Left lung (tissue), 10 donors: Measurements from ENCODE around the gene SYNM. TPM values are rescaled to one million over a fixed set of nuclear protein-coding genes. Genes with fewer than 3 reads are reported as not detected.

Source experiments
- ATAC-seq: fragments of 200-7000 bp; cut with Tn5 transposase; one replicate; pipeline ENCODE4 v1.9.1; 2020; ENCODE audit warnings: moderate library complexity
- DNase-seq, 4 donors: peaks; one replicate each; pipeline ENCODE4 v3.0.0-alpha.2; 2013 to 2020
- H3K27ac ChIP-seq, 2 donors: fragments of 200-600 bp; sonication (generic) in 1 of 2; one replicate each; pipeline versions ENCODE4 v1.5.0 to v1.8.0; 2020 to 2021
- H3K27me3 ChIP-seq, 2 donors: fragments of 200-600 bp; sonication (generic) in 1 of 2; one replicate each; pipeline versions ENCODE4 v1.5.0 to v1.8.0; 2020 to 2021
- H3K36me3 ChIP-seq, 2 donors: fragments of 200-600 bp; sonication (generic) in 1 of 2; one replicate each; pipeline versions ENCODE4 v1.5.0 to v1.8.0; 2020 to 2021
- H3K4me1 ChIP-seq, 2 donors: fragments of 200-600 bp; one replicate each; pipeline ENCODE4 v1.8.0; 2021
- H3K4me3 ChIP-seq, 2 donors: fragments of 200-600 bp; sonication (generic) in 1 of 2; one replicate each; pipeline versions ENCODE4 v1.5.0 to v1.8.0; 2020 to 2021; ENCODE audit warnings: mild to moderate bottlenecking in 1 of 2
- H3K9me3 ChIP-seq, 2 donors: fragments of 200-600 bp; sonication (generic) in 1 of 2; one replicate each; pipeline versions ENCODE4 v1.5.0 to v1.8.0; 2020 to 2021
- intact Hi-C, 2 donors: fragments of 100-400 bp; cut with DNase I; formaldehyde crosslinking; loops; one replicate each; pipeline versions ENCODE4 v1.11.2 to v1.14.2; 2022
- polyA plus RNA-seq, 6 donors: library from polyadenylated mRNA; unstranded; fragments of 120-200 nt; gene quantifications; one replicate each; pipeline ENCODE4 v1.2.1, GENCODE V29; 2013; ENCODE audit not compliant: insufficient read length in 6 of 6
- total RNA-seq, 2 donors: library from RNA; stranded (reverse); fragmentation: NEBNext Ultra II Directional; extraction: Animal tissue kit (Norgen Biotek cat#: 25700); gene quantifications; one replicate each; pipeline ENCODE4 v1.2.1, GENCODE V29; 2021
- TF ChIP-seq, protein P1 (sequence below), 2 donors: fragments of 200-600 bp; sonication (generic) in 1 of 2; IDR thresholded peaks; one replicate each; pipeline versions ENCODE4 v1.5.0 to v1.8.0; 2021; ENCODE audit warnings: antibody characterized with exemption in 2 of 2
- donor health status: DM: no; HTN: yes; CAD: no.
- donor health status: DM: no; HTN: no; CAD: no.

SYNM gene
- total and polyA plus RNA-seq, 8 donors: 5.6 to 17.6 (median 7.1) TPM

GRCh38 chr15:99129644-99130043 is 24.8 kb downstream of the SYNM start:
- TF ChIP-seq, protein P1, sequence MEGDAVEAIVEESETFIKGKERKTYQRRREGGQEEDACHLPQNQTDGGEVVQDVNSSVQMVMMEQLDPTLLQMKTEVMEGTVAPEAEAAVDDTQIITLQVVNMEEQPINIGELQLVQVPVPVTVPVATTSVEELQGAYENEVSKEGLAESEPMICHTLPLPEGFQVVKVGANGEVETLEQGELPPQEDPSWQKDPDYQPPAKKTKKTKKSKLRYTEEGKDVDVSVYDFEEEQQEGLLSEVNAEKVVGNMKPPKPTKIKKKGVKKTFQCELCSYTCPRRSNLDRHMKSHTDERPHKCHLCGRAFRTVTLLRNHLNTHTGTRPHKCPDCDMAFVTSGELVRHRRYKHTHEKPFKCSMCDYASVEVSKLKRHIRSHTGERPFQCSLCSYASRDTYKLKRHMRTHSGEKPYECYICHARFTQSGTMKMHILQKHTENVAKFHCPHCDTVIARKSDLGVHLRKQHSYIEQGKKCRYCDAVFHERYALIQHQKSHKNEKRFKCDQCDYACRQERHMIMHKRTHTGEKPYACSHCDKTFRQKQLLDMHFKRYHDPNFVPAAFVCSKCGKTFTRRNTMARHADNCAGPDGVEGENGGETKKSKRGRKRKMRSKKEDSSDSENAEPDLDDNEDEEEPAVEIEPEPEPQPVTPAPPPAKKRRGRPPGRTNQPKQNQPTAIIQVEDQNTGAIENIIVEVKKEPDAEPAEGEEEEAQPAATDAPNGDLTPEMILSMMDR (IDR thresholded peaks at IDR 0.05): no peak
- Histone ChIP-seq H3K27ac (no peak overlapping the region), H3K27me3 (no peaks in the 10 kb centered on the region), H3K36me3 (no peaks in the 10 kb centered on the region), H3K9me3 (no peaks in the 10 kb centered on the region), H3K4me1 (peaks cover 0 to under 1% of the 10 kb centered on the region in 2 donors), H3K4me3 (no peak overlapping the region)
- intact Hi-C loops: no loop called here
- DNase-seq (no peak), ATAC-seq (no peak)

DNA sequence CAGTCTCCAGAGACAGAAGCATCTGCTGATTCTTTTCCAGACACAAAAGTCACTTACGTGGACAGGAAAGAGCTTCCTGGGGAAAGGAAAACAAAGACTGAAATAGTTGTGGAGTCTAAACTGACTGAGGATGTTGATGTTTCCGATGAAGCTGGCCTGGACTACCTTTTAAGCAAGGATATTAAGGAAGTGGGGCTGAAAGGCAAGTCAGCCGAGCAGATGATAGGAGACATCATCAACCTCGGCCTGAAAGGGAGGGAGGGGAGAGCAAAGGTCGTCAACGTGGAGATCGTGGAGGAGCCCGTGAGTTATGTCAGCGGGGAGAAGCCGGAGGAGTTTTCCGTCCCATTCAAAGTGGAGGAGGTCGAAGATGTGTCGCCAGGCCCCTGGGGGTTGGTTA is 25.4 kb downstream of the SYNM start:
- no peak for DNase-seq
- Histone ChIP-seq H3K36me3 (no peaks in the 10 kb centered on the region), H3K4me3 (no peak overlapping the region), H3K9me3 (no peaks in the 10 kb centered on the region), H3K27ac (no peak overlapping the region), H3K4me1 (no peaks in the 10 kb centered on the region), H3K27me3 (no peaks in the 10 kb centered on the region)
- TF ChIP-seq, protein P1 (IDR thresholded peaks at IDR 0.05): no peak
- ATAC-seq: no peak
- intact Hi-C loops: no loop called here

- intact Hi-C loops: no loop called here
- TF ChIP-seq, protein P1 (IDR thresholded peaks at IDR 0.05): no peak
- Histone ChIP-seq H3K9me3 (no peaks in the 10 kb centered on the region), H3K27ac (no peak overlapping the region), H3K27me3 (no peaks in the 10 kb centered on the region), H3K4me1 (no peaks in the 10 kb centered on the region), H3K36me3 (no peaks in the 10 kb centered on the region), H3K4me3 (no peak overlapping the region)
- DNase-seq (no peak), ATAC-seq (no peak)
These were observed 26.0 kb downstream of the SYNM start for GRCh38 chr15:99130765-99131440.

DNA sequence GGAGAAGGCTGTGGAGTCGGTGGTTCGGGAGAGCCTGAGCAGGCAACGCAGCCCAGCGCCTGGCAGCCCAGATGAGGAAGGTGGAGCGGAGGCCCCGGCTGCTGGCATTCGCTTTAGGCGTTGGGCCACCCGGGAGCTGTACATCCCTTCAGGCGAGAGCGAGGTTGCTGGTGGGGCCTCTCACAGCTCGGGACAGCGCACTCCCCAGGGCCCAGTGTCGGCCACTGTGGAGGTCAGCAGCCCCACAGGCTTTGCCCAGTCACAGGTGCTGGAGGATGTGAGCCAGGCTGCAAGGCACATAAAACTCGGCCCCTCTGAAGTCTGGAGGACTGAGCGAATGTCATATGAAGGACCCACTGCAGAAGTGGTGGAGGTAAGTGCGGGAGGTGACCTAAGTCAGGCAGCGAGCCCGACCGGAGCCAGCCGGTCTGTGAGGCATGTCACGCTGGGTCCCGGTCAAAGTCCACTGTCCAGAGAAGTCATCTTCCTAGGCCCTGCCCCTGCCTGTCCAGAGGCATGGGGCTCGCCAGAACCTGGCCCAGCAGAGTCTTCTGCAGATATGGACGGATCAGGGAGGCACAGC is 26.7 kb downstream of the SYNM start:
- intact Hi-C loops: no loop called here
- no peaks in the 10 kb centered on the region for H3K36me3 ChIP-seq
- H3K4me1 ChIP-seq: no peaks in the 10 kb centered on the region
- H3K27me3 ChIP-seq: no peaks in the 10 kb centered on the region
- ATAC-seq (no peak), DNase-seq (no peak)
- H3K9me3 ChIP-seq: no peaks in the 10 kb centered on the region
- no peak overlapping the region for H3K27ac ChIP-seq
- TF ChIP-seq, protein P1 (IDR thresholded peaks at IDR 0.05): no peak
- no peak overlapping the region for H3K4me3 ChIP-seq

DNA sequence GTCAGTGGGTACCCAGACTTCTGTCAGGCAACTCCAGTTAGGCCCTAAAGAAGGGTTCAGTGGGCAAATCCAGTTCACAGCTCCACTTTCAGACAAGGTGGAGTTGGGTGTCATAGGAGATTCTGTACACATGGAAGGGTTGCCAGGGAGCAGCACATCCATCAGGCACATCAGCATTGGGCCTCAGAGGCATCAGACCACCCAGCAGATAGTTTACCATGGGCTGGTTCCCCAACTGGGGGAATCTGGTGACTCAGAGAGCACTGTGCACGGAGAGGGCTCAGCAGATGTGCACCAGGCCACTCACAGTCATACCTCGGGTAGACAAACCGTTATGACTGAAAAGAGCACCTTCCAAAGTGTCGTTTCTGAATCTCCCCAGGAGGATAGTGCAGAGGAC is 27.2 kb downstream of the SYNM start:
- Histone ChIP-seq H3K27me3 (no peaks in the 10 kb centered on the region), H3K9me3 (no peaks in the 10 kb centered on the region), H3K36me3 (no peaks in the 10 kb centered on the region), H3K4me1 (no peaks in the 10 kb centered on the region), H3K27ac (no peak overlapping the region), H3K4me3 (no peak overlapping the region)
- no peak for DNase-seq
- TF ChIP-seq, protein P1 (IDR thresholded peaks at IDR 0.05): no peak
- intact Hi-C loops: no loop called here
- ATAC-seq: no peak
